ENCODE data around the gene ACYP2.

DNA sequence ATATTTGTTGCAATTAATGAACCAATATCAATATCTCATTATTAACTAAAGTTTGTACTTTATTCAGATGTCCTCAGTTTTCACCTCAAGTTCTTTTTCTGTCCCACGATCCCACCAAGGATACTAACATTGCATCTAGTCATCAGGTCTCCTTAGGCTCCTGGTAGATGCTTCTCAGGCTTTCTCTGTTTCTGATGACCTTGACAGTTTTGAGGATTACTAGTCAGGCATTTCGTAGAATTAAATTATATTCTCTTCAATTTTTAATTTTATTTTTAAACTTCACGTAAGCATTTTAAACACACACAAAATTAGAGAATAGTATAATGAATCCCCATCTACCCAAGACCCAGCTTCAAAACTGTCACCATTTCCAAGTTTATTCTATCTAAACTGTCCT, 5.6 kb upstream of the ACYP2 start:
- TF ChIP-seq EZH2 (IDR thresholded peaks at IDR 0.05; ENCODE audit: insufficient read depth, poor library complexity, severe bottlenecking): no peak
- no peak for TF ChIP-seq EZH2phosphoT487 (IDR thresholded peaks at IDR 0.05; ENCODE audit: insufficient read depth, low read depth)

Data from GM23248 (cell line).